WI38 (cell line): ENCODE measurements around the gene FUS.
"Not testable (repeated sequence)": the region's sequence is repeated elsewhere in the genome, so short reads cannot be mapped to it uniquely, and the experiment has no call there.

Experiments
- H3K4me3 ChIP-seq: 2 replicates; pipeline ENCODE4 v1.5.1; 2011; ENCODE audit warnings: low read depth, mild to moderate bottlenecking, control low read depth, low read length
- CTCF ChIP-seq: IDR thresholded peaks from 2 replicates; pipeline ENCODE4 v1.5.1; 2012; ENCODE audit warnings: low read depth, mild to moderate bottlenecking, control low read depth, low read length

Gene FUS

GRCh38 chr16:31134091-31134571, 45.8 kb upstream of the FUS start:
- H3K4me3 ChIP-seq: no peak overlapping the region
- no peak for TF ChIP-seq CTCF

GRCh38 chr16:31134625-31135534, 45.1 kb upstream of the FUS start:
- TF ChIP-seq CTCF: no peak
- no peak overlapping the region for H3K4me3 ChIP-seq

- no peak for TF ChIP-seq CTCF
- no peak within 1 kb of the TSS for H3K4me3 ChIP-seq
These were observed 44.2 kb upstream of the FUS start, which contains the start of gene PRSS8 for GRCh38 chr16:31135535-31136286. Gene PRSS8, minus strand, starts transcription at chr16:31135727. Its CDS starts 229 bp downstream, at chr16:31135498.

GRCh38 chr16:31136287-31136662, 43.7 kb upstream of the FUS start:
- no peak for TF ChIP-seq CTCF
- H3K4me3 ChIP-seq: no peak overlapping the region

GRCh38 chr16:31136822-31137499, 43.0 kb upstream of the FUS start:
- not testable (repeated sequence) for H3K4me3 ChIP-seq

GRCh38 chr16:31138621-31139578, 41.0 kb upstream of the FUS start:
- H3K4me3 ChIP-seq: no peak overlapping the region
- TF ChIP-seq CTCF: no peak

GRCh38 chr16:31141071-31141469, 38.9 kb upstream of the FUS start:
- H3K4me3 ChIP-seq: peak overlapping the region; percentile 50
